OCI-LY7 (cell line): ENCODE data around the gene KCNQ5. TPM values are rescaled to one million over a fixed set of nuclear protein-coding genes. Genes with fewer than 3 reads are reported as not detected.

Experiments
- BruUV-seq: library from RNA; stranded (reverse); fragments of 400-500 nt; replicated peaks from 2 replicates; lab custom pipeline; 2021; lab: Mats Ljungman, UMichigan
- CTCF ChIA-PET: fragments of 300-600 bp; sonication (Branson Sonifier 250); formaldehyde crosslinking; loops from one replicate; lab custom pipeline; 2022; ENCODE audit warnings: antibody characterized with exemption; ENCODE audit not compliant: unreplicated experiment; lab: Charles Lee
- POLR2A ChIA-PET: fragments of 300-600 bp; sonication (Branson Sonifier 250); formaldehyde crosslinking; loops from one replicate; lab custom pipeline; 2022; ENCODE audit warnings: antibody characterized with exemption; lab: Charles Lee
- DNase-seq: peaks from one replicate; pipeline ENCODE4 v3.0.0-alpha.2; 2015; ENCODE audit warnings: low spot score
- H2AFZ ChIP-seq: fragments of 200-600 bp; sonication (generic), shearing (Covaris generic); 2 replicates; pipeline ENCODE4 v1.6.1; 2014; ENCODE audit warnings: mild to moderate bottlenecking, antibody characterized with exemption, low read length, moderate library complexity
- H3K27ac ChIP-seq: fragments of 200-600 bp; sonication (generic); 2 replicates; pipeline ENCODE4 v1.5.1; 2014; ENCODE audit warnings: mixed run types, low read depth, mild to moderate bottlenecking, moderate library complexity, low read length, inconsistent platforms; ENCODE audit not compliant: poor library complexity, severe bottlenecking
- H3K36me3 ChIP-seq: fragments of 200-600 bp; sonication (generic); 2 replicates; pipeline ENCODE4 v1.6.1; 2014; ENCODE audit warnings: mild to moderate bottlenecking, antibody characterized with exemption, low read length, moderate library complexity, mixed read lengths; ENCODE audit not compliant: insufficient read depth
- H3K4me1 ChIP-seq: fragments of 200-600 bp; sonication (generic); 2 replicates; pipeline ENCODE4 v1.5.1; 2014; ENCODE audit warnings: mild to moderate bottlenecking, low read length; ENCODE audit not compliant: insufficient read depth, poor library complexity, severe bottlenecking
- H3K4me2 ChIP-seq: fragments of 200-600 bp; sonication (generic); 2 replicates; pipeline ENCODE4 v1.6.1; 2014; ENCODE audit warnings: mild to moderate bottlenecking, low read length
- H3K4me3 ChIP-seq: fragments of 200-600 bp; sonication (generic); 2 replicates; pipeline ENCODE4 v1.5.1; 2014; ENCODE audit warnings: mild to moderate bottlenecking, low read depth, low read length; ENCODE audit not compliant: poor library complexity, severe bottlenecking
- H3K79me2 ChIP-seq: fragments of 200-600 bp; sonication (generic); 2 replicates; pipeline ENCODE4 v1.6.1; 2016; ENCODE audit warnings: low read depth, mild to moderate bottlenecking, low read length, moderate library complexity, mixed read lengths; ENCODE audit not compliant: insufficient read depth
- H3K9me2 ChIP-seq: fragments of 200-600 bp; sonication (generic); 2 replicates; pipeline ENCODE4 v1.6.1; 2016; ENCODE audit warnings: mild to moderate bottlenecking, low read length, mixed read lengths; ENCODE audit not compliant: insufficient read depth
- H3K9me3 ChIP-seq: fragments of 200-600 bp; sonication (generic); 2 replicates; pipeline ENCODE4 v1.6.1; 2014; ENCODE audit warnings: mild to moderate bottlenecking, mixed run types, low read length, mixed read lengths
- H4K20me1 ChIP-seq: fragments of 200-600 bp; sonication (generic); 2 replicates; pipeline ENCODE4 v1.6.1; 2014; ENCODE audit warnings: mild to moderate bottlenecking, antibody characterized with exemption, low read length, moderate library complexity, mixed read lengths; ENCODE audit not compliant: insufficient read depth
- EZH2phosphoT487 ChIP-seq: fragments of 200-600 bp; sonication (generic); IDR thresholded peaks from 2 replicates; pipeline ENCODE4 v1.6.1; 2018; ENCODE audit warnings: low read depth, borderline replicate concordance, mild to moderate bottlenecking, mixed run types, antibody characterized with exemption, low read length, moderate library complexity, mixed read lengths
- intact Hi-C: fragments of 100-400 bp; cut with micrococcal nuclease; formaldehyde crosslinking; loops from one replicate; pipeline ENCODE4 v1.10.0; 2022; ENCODE audit not compliant: unreplicated experiment
- total RNA-seq, 2 experiments: library from RNA; depleted of rRNA in 1 of 2; stranded (reverse); fragments of >200 nt in 1 of 2; shearing (Covaris generic) in 1 of 2; gene quantifications; 2 replicates each; pipeline ENCODE4 v1.2.3, GENCODE V29; 2014 to 2022
- TF ChIP-seq, protein P1 (sequence below): fragments of 200-600 bp; sonication (generic); conservative IDR thresholded peaks from 2 replicates; pipeline ENCODE4 v1.5.1; 2014; ENCODE audit warnings: mild to moderate bottlenecking, antibody characterized with exemption, low read length, moderate library complexity, mixed read lengths

KCNQ5 gene
- total RNA-seq, 2 experiments from 2014 or later: 26.1 to 29.7 TPM

DNA sequence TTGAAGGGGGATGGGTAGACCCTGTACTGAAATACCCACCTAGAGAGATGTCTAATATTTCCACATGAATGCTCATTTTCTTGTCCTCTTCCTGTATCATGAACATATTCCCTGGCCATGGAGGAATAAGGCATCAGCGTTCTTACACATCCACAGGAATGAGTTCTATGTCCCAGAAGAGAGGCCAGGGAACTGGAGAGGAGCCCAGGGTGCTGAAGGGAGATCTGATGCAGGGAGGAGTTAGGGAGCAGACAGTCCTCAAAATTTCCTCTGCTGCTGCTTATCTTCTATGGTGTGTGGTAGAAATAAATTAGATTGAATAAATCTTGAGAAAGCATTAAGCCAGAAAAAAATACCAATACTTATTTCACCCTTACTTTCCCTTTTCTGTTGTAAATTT is 295.0 kb downstream of the KCNQ5 start:
- 0 out of 2 replicates have a peak, but pooled peaks cover 12% of the 10 kb centered on the region for H4K20me1 ChIP-seq
- H2AFZ ChIP-seq: no peak overlapping the region
- no peaks in the 10 kb centered on the region for H3K9me2 ChIP-seq
- H3K27ac ChIP-seq: no peak overlapping the region
- no peak overlapping the region for H3K4me2 ChIP-seq
- H3K36me3 ChIP-seq: no peaks in the 10 kb centered on the region
- DNase-seq: no peak
- no TSS peak for BruUV-seq
- intact Hi-C loops: no loop called here
- H3K4me1 ChIP-seq: no peaks in the 10 kb centered on the region
- no peak overlapping the region for H3K4me3 ChIP-seq
- no peaks in the 10 kb centered on the region for H3K9me3 ChIP-seq
- ChIA-PET POLR2A (no interaction called here), CTCF (no interaction called here)
- TF ChIP-seq, protein P1, sequence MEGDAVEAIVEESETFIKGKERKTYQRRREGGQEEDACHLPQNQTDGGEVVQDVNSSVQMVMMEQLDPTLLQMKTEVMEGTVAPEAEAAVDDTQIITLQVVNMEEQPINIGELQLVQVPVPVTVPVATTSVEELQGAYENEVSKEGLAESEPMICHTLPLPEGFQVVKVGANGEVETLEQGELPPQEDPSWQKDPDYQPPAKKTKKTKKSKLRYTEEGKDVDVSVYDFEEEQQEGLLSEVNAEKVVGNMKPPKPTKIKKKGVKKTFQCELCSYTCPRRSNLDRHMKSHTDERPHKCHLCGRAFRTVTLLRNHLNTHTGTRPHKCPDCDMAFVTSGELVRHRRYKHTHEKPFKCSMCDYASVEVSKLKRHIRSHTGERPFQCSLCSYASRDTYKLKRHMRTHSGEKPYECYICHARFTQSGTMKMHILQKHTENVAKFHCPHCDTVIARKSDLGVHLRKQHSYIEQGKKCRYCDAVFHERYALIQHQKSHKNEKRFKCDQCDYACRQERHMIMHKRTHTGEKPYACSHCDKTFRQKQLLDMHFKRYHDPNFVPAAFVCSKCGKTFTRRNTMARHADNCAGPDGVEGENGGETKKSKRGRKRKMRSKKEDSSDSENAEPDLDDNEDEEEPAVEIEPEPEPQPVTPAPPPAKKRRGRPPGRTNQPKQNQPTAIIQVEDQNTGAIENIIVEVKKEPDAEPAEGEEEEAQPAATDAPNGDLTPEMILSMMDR: no peak
- TF ChIP-seq EZH2phosphoT487: no peak
- no peaks in the 10 kb centered on the region for H3K79me2 ChIP-seq

DNA sequence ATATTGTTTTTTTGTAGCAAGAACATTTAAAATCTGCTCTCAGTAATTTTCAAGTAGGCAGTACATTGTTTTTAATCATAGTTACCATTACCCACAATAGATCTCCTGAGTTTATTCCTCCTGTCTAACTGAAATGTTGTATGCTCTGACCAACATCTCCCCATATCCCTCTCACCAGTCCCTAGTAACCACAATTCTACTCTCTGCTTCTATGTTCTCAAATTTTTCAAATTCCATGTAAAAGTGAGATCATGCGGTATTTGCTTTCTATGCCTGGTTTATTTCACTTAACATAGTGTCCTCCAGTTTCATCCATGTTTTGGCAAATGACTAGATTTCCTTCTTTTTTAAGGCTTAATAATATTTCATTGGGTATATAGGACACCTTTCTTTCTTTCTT is 300.5 kb downstream of the KCNQ5 start:
- H2AFZ ChIP-seq: no peak overlapping the region
- H4K20me1 ChIP-seq: 0 out of 2 replicates have a peak, but pooled peaks cover 9% of the 10 kb centered on the region
- intact Hi-C loops: no loop called here
- TF ChIP-seq, protein P1: no peak
- TF ChIP-seq EZH2phosphoT487: no peak
- POLR2A ChIA-PET: interaction anchor here (0.7 kb wide), 1 partner anchor 9 kb away, joined by 3 read pairs; no protein-coding TSS in a partner anchor
- DNase-seq: no peak
- H3K4me2 ChIP-seq: no peak overlapping the region
- no TSS peak for BruUV-seq
- no peaks in the 10 kb centered on the region for H3K36me3 ChIP-seq
- H3K4me3 ChIP-seq: no peak overlapping the region
- no peak overlapping the region for H3K27ac ChIP-seq
- H3K4me1 ChIP-seq: no peaks in the 10 kb centered on the region
- H3K9me2 ChIP-seq: no peaks in the 10 kb centered on the region
- CTCF ChIA-PET: no interaction called here
- H3K79me2 ChIP-seq: no peaks in the 10 kb centered on the region
- no peaks in the 10 kb centered on the region; the same call in 1 of the 2 replicates for H3K9me3 ChIP-seq

DNA sequence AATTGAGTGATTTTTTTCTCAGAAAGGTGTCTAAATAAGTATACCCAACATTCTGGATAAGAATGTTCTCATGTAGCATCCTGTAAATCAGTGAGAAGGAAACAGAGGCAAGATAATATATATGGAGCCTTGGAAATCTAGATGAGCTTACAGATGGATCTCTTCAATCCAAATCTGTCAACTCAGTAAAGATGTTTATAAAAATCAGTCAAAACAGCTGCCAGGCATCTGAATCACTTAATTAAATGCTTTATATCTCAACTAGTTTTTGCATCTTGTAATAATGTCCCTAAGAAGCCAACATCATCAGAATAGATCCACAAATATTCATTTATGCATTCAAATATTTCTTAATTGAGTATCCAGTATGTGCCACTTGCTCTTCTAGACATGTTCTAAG is 303.3 kb downstream of the KCNQ5 start:
- ChIA-PET CTCF (interaction anchor here (1.2 kb wide), 1 partner anchor 9 kb away, joined by 3 read pairs; no protein-coding TSS in a partner anchor), POLR2A (interaction anchor here (1.2 kb wide), 1 partner anchor 228 kb away, joined by 3 read pairs; no protein-coding TSS in a partner anchor)
- Histone ChIP-seq H2AFZ (no peak overlapping the region), H3K79me2 (no peaks in the 10 kb centered on the region), H3K9me2 (no peaks in the 10 kb centered on the region), H4K20me1 (0 out of 2 replicates have a peak, but pooled peaks cover 15% of the 10 kb centered on the region), H3K27ac (no peak overlapping the region), H3K9me3 (no peaks in the 10 kb centered on the region; the same call in 1 of the 2 replicates), H3K4me2 (no peak overlapping the region), H3K4me1 (no peaks in the 10 kb centered on the region), H3K36me3 (no peaks in the 10 kb centered on the region), H3K4me3 (no peak overlapping the region)
- TF ChIP-seq, protein P1: no peak
- DNase-seq: no peak
- no TSS peak for BruUV-seq
- intact Hi-C loops: no loop called here
